ENCODE data around the gene RAF1. TPM values are rescaled to one million over a fixed set of nuclear protein-coding genes. Genes with fewer than 3 reads are reported as not detected.

Gene RAF1
- total and polyA plus RNA-seq, 2 of the 13 experiments (the other 11 are each of a cell fraction or from before 2014, with no cell fraction given): 72.2 to 91.4 TPM

DNA sequence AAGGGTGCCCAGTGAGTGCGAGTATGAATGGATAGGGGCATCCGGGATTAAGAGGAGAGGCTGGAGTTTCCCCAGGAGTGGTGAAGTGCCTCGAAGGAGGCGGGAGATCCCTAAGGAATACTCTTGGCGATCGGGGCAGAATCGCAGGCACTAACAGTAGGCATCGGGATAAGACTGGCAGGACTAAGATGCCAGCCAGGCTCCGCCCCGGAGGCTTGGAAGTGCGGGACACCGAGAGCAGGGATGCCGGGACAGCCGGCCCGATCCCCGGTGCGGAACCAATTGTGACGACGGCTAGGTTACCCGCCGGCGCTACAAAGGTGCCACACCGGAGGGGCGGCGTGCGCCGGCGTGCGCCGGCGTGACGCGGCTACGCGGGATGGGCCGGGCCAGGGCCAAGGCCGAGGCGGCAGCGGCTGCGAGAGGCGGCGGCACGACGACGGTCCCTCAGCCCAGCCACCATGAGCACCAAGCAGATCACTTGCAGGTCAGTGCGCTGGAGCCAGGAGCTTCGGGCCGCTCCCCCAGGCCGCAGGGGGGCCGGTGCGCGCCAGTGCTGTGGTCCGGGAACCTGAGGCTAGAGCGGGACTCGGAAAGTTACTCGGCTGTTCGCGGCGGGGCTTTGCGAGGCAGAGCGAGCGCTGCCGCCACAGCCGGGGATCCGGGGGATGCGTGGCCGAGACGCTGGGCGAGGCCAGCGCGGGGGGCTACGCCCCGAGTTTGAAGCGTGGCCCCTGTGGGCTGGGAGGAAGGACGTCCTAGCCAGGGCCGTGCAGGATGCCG is 107.0 kb downstream of the RAF1 start, which contains the start of gene MKRN2 (continued):
- TF ChIP-seq CBX2 (IDR thresholded peaks at IDR 0.05; ENCODE audit: low read depth, low read length) (no peak), CBX2 (CRISPR knock-in tag; IDR thresholded peaks at IDR 0.05; ENCODE audit: low read depth) (no peak), ZNF337 (CRISPR knock-in tag; IDR thresholded peaks at IDR 0.05; ENCODE audit: borderline replicate concordance, low read depth) (0 out of 2 replicates have a peak, but pooled peaks have one; percentile 84), DNMT3B (CRISPR knock-in tag; conservative IDR thresholded peaks at IDR 0.05) (no peak), ZNF34 (CRISPR knock-in tag; IDR thresholded peaks at IDR 0.05; ENCODE audit: borderline replicate concordance) (0 out of 2 replicates have a peak, but pooled peaks have one; percentile 73), BCL6 (CRISPR knock-in tag; IDR thresholded peaks at IDR 0.05) (peak; percentile 44; the same call in 1 of the 2 replicates), MAZ (IDR thresholded peaks at IDR 0.05; ENCODE audit: borderline replicate concordance, low read depth, low read length) (peak; percentile 77), MAZ (CRISPR knock-in tag; IDR thresholded peaks at IDR 0.05; ENCODE audit: low read depth) (peak; percentile 80), ZNF614 (CRISPR knock-in tag; IDR thresholded peaks at IDR 0.05; ENCODE audit: borderline replicate concordance) (0 out of 2 replicates have a peak, but pooled peaks have one; percentile 44), GATAD2A (CRISPR knock-in tag; IDR thresholded peaks at IDR 0.05) (peak; percentile 54; the same call in 1 of the 2 replicates), ZNF724P (CRISPR knock-in tag; IDR thresholded peaks at IDR 0.05; ENCODE audit: borderline replicate concordance) (peak; percentile 35), DR1 (CRISPR knock-in tag; IDR thresholded peaks at IDR 0.05) (no peak; the same call in 1 of the 2 replicates), CENPX (CRISPR knock-in tag; IDR thresholded peaks at IDR 0.05) (no peak), NFE2L2 (IDR thresholded peaks at IDR 0.05; ENCODE audit: low read length) (no peak), JARID2 (CRISPR knock-in tag; IDR thresholded peaks at IDR 0.05; ENCODE audit: insufficient replicate concordance) (no peak), ISL2 (CRISPR knock-in tag; IDR thresholded peaks at IDR 0.05) (peak; percentile 70), CAMTA2 (CRISPR knock-in tag; IDR thresholded peaks at IDR 0.05; ENCODE audit: borderline replicate concordance) (0 out of 2 replicates have a peak, but pooled peaks have one; percentile 36), PITX1 (CRISPR knock-in tag; IDR thresholded peaks at IDR 0.05) (peak; percentile 2; the same call in 1 of the 2 replicates)
- TF ChIP-seq, protein P1, sequence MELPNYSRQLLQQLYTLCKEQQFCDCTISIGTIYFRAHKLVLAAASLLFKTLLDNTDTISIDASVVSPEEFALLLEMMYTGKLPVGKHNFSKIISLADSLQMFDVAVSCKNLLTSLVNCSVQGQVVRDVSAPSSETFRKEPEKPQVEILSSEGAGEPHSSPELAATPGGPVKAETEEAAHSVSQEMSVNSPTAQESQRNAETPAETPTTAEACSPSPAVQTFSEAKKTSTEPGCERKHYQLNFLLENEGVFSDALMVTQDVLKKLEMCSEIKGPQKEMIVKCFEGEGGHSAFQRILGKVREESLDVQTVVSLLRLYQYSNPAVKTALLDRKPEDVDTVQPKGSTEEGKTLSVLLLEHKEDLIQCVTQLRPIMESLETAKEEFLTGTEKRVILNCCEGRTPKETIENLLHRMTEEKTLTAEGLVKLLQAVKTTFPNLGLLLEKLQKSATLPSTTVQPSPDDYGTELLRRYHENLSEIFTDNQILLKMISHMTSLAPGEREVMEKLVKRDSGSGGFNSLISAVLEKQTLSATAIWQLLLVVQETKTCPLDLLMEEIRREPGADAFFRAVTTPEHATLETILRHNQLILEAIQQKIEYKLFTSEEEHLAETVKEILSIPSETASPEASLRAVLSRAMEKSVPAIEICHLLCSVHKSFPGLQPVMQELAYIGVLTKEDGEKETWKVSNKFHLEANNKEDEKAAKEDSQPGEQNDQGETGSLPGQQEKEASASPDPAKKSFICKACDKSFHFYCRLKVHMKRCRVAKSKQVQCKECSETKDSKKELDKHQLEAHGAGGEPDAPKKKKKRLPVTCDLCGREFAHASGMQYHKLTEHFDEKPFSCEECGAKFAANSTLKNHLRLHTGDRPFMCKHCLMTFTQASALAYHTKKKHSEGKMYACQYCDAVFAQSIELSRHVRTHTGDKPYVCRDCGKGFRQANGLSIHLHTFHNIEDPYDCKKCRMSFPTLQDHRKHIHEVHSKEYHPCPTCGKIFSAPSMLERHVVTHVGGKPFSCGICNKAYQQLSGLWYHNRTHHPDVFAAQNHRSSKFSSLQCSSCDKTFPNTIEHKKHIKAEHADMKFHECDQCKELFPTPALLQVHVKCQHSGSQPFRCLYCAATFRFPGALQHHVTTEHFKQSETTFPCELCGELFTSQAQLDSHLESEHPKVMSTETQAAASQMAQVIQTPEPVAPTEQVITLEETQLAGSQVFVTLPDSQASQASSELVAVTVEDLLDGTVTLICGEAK (IDR thresholded peaks at IDR 0.05): no peak
- TF ChIP-seq, protein P1 (CRISPR knock-in tag; IDR thresholded peaks at IDR 0.05): peak; percentile 89
